IMR-90 (cell line): ENCODE data around the gene TAGLN2.

Experiments
- BHLHE40 ChIP-seq: fragments of 150-350 bp; IDR thresholded peaks from 2 replicates; pipeline ENCODE4 v1.6.1; 2016; ENCODE audit warnings: mild to moderate bottlenecking, low read depth, low read length
- CEBPB ChIP-seq: IDR thresholded peaks from 2 replicates; pipeline ENCODE4 v1.6.1; 2012; ENCODE audit warnings: low read depth, low read length, improper control_type of control experiment
- CTCF ChIP-seq: conservative IDR thresholded peaks from 2 replicates; pipeline ENCODE4 v1.5.1; 2012; ENCODE audit warnings: mild to moderate bottlenecking, low read depth, low read length, improper control_type of control experiment
- ELK1 ChIP-seq: fragments of 150-350 bp; IDR thresholded peaks from 2 replicates; pipeline ENCODE4 v1.6.1; 2016; ENCODE audit warnings: low read depth, mild to moderate bottlenecking, low read length, moderate library complexity, borderline replicate concordance
- FOS ChIP-seq: fragments of 150-350 bp; IDR thresholded peaks from 2 replicates; pipeline ENCODE4 v1.6.1; 2016; ENCODE audit warnings: low read depth, low read length
- MXI1 ChIP-seq: IDR thresholded peaks from 2 replicates; pipeline ENCODE4 v1.6.1; 2012; ENCODE audit warnings: low read depth, mild to moderate bottlenecking, low read length, moderate library complexity, borderline replicate concordance
- NFE2L2 ChIP-seq: fragments of 150-350 bp; IDR thresholded peaks from 2 replicates; pipeline ENCODE4 v1.6.1; 2016; ENCODE audit warnings: low read depth, mild to moderate bottlenecking, low read length
- POLR2A ChIP-seq: IDR thresholded peaks from 2 replicates; pipeline ENCODE4 v1.6.1; 2012; ENCODE audit warnings: mild to moderate bottlenecking, low read depth, low read length
- RAD21 ChIP-seq: IDR thresholded peaks from 2 replicates; pipeline ENCODE4 v1.6.1; 2012; ENCODE audit warnings: low read length, improper control_type of control experiment
- RCOR1 ChIP-seq: IDR thresholded peaks from 2 replicates; pipeline ENCODE4 v1.6.1; 2012; ENCODE audit warnings: mild to moderate bottlenecking, low read length, improper control_type of control experiment; ENCODE audit not compliant: insufficient replicate concordance

- no peak for TF ChIP-seq CTCF
- TF ChIP-seq FOS: no peak
- TF ChIP-seq POLR2A: no peak
- no peak for TF ChIP-seq NFE2L2
- TF ChIP-seq RAD21: no peak
- TF ChIP-seq ELK1: no peak
- TF ChIP-seq MXI1: no peak
- no peak for TF ChIP-seq RCOR1
- no peak for TF ChIP-seq CEBPB
- no peak for TF ChIP-seq BHLHE40
These were observed 5.1 kb downstream of the TAGLN2 start for GRCh38 chr1:159920202-159920601.
